AG04450 (cell line): Measurements from ENCODE around the gene IBTK. TPM values are rescaled to one million over a fixed set of nuclear protein-coding genes. Genes with fewer than 3 reads are reported as not detected.
"Not testable (repeated sequence)": the region's sequence is repeated elsewhere in the genome, so short reads cannot be mapped to it uniquely, and the experiment has no call there.

Source experiments
- CTCF ChIA-PET: fragments of 300-600, 350-600 bp; formaldehyde crosslinking; extraction: SDS; loops from one replicate; lab custom pipeline; 2022; ENCODE audit warnings: antibody characterized with exemption, inconsistent platforms; lab: Charles Lee
- POLR2A ChIA-PET: fragments of 350-600 bp; formaldehyde crosslinking; extraction: SDS; loops from one replicate; lab custom pipeline; 2021; ENCODE audit warnings: antibody characterized with exemption, inconsistent platforms; lab: Yijun Ruan, JAX
- DNase-seq: peaks from one replicate; pipeline ENCODE4 v3.0.0-alpha.2; 2011; ENCODE audit warnings: low read depth, low spot score
- H3K27ac ChIP-seq: one replicate; pipeline ENCODE4 v1.5.1; 2012; ENCODE audit warnings: low read depth, low read length, control low read depth
- H3K27me3 ChIP-seq: one replicate; pipeline ENCODE4 v1.6.0; 2012; ENCODE audit warnings: low read length; ENCODE audit not compliant: control insufficient read depth, insufficient read depth
- H3K4me3 ChIP-seq: 2 replicates; pipeline ENCODE4 v1.5.1; 2011; ENCODE audit warnings: mild to moderate bottlenecking, low read depth, low read length, control low read depth
- H3K9me3 ChIP-seq: 2 replicates; pipeline ENCODE4 v1.5.1; 2012; ENCODE audit warnings: low read length; ENCODE audit not compliant: control insufficient read depth, insufficient read depth
- CTCF ChIP-seq: IDR thresholded peaks from 2 replicates; pipeline ENCODE4 v1.5.1; 2011; ENCODE audit warnings: low read depth, low read length, control low read depth, inconsistent platforms
- polyA plus RNA-seq: library from polyadenylated mRNA; depleted of rRNA; stranded (reverse); fragments of >200 nt; gene quantifications from 2 replicates; pipeline ENCODE4 v1.2.3, GENCODE V29; 2011

The IBTK gene
- polyA plus RNA-seq, 1 experiment: 39.8 TPM

GRCh38 chr6:82211326-82211725, 36.2 kb downstream of the IBTK start:
- CTCF ChIA-PET: no interaction called here
- no peak for DNase-seq

GRCh38 chr6:82208913-82209312, 38.6 kb downstream of the IBTK start:
- H3K9me3 ChIP-seq: no peaks in the 10 kb centered on the region
- H3K4me3 ChIP-seq: no peak overlapping the region
- H3K27me3 ChIP-seq: no peaks in the 10 kb centered on the region
- ChIA-PET POLR2A (no interaction called here), CTCF (no interaction called here)
- no peak for DNase-seq
- TF ChIP-seq CTCF: no peak
- H3K27ac ChIP-seq: no peak overlapping the region

More at GRCh38 chr6:82211326-82211725, 36.2 kb downstream of the IBTK start:
- Histone ChIP-seq H3K4me3 (no peak overlapping the region), H3K27me3 (no peaks in the 10 kb centered on the region), H3K9me3 (no peaks in the 10 kb centered on the region), H3K27ac (no peak overlapping the region)
- POLR2A ChIA-PET: no interaction called here
- no peak for TF ChIP-seq CTCF

- CTCF ChIA-PET: no interaction called here
- Histone ChIP-seq H3K27ac (no peak overlapping the region), H3K27me3 (no peaks in the 10 kb centered on the region), H3K9me3 (no peaks in the 10 kb centered on the region), H3K4me3 (no peak overlapping the region)
- no peak for TF ChIP-seq CTCF
- POLR2A ChIA-PET: no interaction called here
- no peak for DNase-seq
These were observed 41.6 kb downstream of the IBTK start for GRCh38 chr6:82205930-82206392.

GRCh38 chr6:82204020-82204419, 43.5 kb downstream of the IBTK start:
- no peaks in the 10 kb centered on the region for H3K27me3 ChIP-seq
- H3K27ac ChIP-seq: no peak overlapping the region
- H3K9me3 ChIP-seq: no peaks in the 10 kb centered on the region
- DNase-seq: no peak
- H3K4me3 ChIP-seq: no peak overlapping the region
- no peak for TF ChIP-seq CTCF
- ChIA-PET POLR2A (no interaction called here), CTCF (no interaction called here)

- no peak for TF ChIP-seq CTCF
- H3K4me3 ChIP-seq: no peak overlapping the region
- H3K9me3 ChIP-seq: no peaks in the 10 kb centered on the region
- no peak for DNase-seq
- CTCF ChIA-PET: no interaction called here
- H3K27ac ChIP-seq: no peak overlapping the region
- POLR2A ChIA-PET: interaction anchor here (1.0 kb wide), 1 partner anchor 16 kb away, joined by 3 read pairs; no protein-coding TSS in a partner anchor
- no peaks in the 10 kb centered on the region for H3K27me3 ChIP-seq
These were observed 49.8 kb downstream of the IBTK start for GRCh38 chr6:82197784-82198183.

- not testable (repeated sequence) for H3K9me3 ChIP-seq, H3K27me3 ChIP-seq, DNase-seq, H3K27ac ChIP-seq, H3K4me3 ChIP-seq
- CTCF ChIA-PET: interaction anchor here (0.6 to 1.9 kb wide), 4 partner anchors 19 to 1983 kb away, joined by 3 to 5 read pairs (median 4); no protein-coding TSS in a partner anchor
- POLR2A ChIA-PET: interaction anchor here (0.6 to 1.0 kb wide), 3 partner anchors 9 to 35 kb away, joined by 3 to 4 read pairs (median 3); no protein-coding TSS in a partner anchor
These were observed 50.3 kb downstream of the IBTK start for GRCh38 chr6:82197245-82197644.
